Esophagus muscularis mucosa (tissue), 4 donors: ENCODE measurements around the gene E4F1. TPM values are rescaled to one million over a fixed set of nuclear protein-coding genes. Genes with fewer than 3 reads are reported as not detected.

ENCODE experiments used
- DNase-seq: peaks from one replicate; pipeline ENCODE4 v3.0.0-alpha.2; 2017; ENCODE audit errors: extremely low spot score
- H3K27ac ChIP-seq, 4 donors: fragments of 200-600 bp; sonication (generic); replicated peaks in 1 of 4; 1 replicate in 3 of 4; 2 replicates in 1 of 4; pipeline ENCODE4 v1.5.1; 2016 to 2019; ENCODE audit warnings: mild to moderate bottlenecking in 1 of 4
- H3K27me3 ChIP-seq, 4 donors: fragments of 200-600 bp; sonication (generic); one replicate each; pipeline versions ENCODE4 v1.5.1 to v1.6.0; 2016 to 2019
- H3K36me3 ChIP-seq, 4 donors: fragments of 200-600 bp; sonication (generic); one replicate each; pipeline ENCODE4 v1.5.1; 2016 to 2019
- H3K4me1 ChIP-seq, 4 donors: fragments of 200-600 bp; sonication (generic); one replicate each; pipeline ENCODE4 v1.5.1; 2016 to 2019
- H3K4me3 ChIP-seq, 4 donors: fragments of 200-600 bp; sonication (generic); 1 replicate in 2 of 4; 2 replicates in 2 of 4; pipeline ENCODE4 v1.5.1; 2016 to 2019; ENCODE audit warnings: mild to moderate bottlenecking in 4 of 4, moderate library complexity in 1 of 4
- H3K9me3 ChIP-seq, 4 donors: fragments of 200-600 bp; sonication (generic); 1 replicate in 3 of 4; 2 replicates in 1 of 4; pipeline ENCODE4 v1.5.1; 2016 to 2019
- EP300 ChIP-seq: sonication (generic); formaldehyde crosslinking; IDR thresholded peaks from one replicate; pipeline ENCODE4 v1.6.1; 2017; ENCODE audit warnings: antibody characterized with exemption
- POLR2A ChIP-seq: fragments of 450-650 bp; IDR thresholded peaks from one replicate; pipeline ENCODE4 v1.6.1; 2017; ENCODE audit warnings: antibody characterized with exemption, moderate library complexity, mild to moderate bottlenecking, low read depth
- POLR2AphosphoS5 ChIP-seq, 2 donors: sonication (generic); formaldehyde crosslinking; IDR thresholded peaks; one replicate each; pipeline ENCODE4 v1.6.1; 2017; ENCODE audit warnings: antibody characterized with exemption in 2 of 2
- WGBS: methylation state at CpG from one replicate; pipeline ENCODE4 v1.1.5; 2018; 5-methylcytosine and 5-hydroxymethylcytosine counted together
- intact Hi-C: fragments of 100-400 bp; cut with DNase I; formaldehyde crosslinking; loops from one replicate; pipeline ENCODE4 v1.15.1; 2023
- total RNA-seq, 4 donors: library from RNA; depleted of rRNA; stranded (reverse); fragments of >200 nt; gene quantifications; one replicate each; pipeline versions ENCODE4 v1.1.0 to v1.2.1, GENCODE V29; 2016
- TF ChIP-seq, protein P1 (sequence below), 3 experiments: fragments of 200-600 bp in 2 of 3; fragments of 450-650 bp in 1 of 3; sonication (generic) in 2 of 3; IDR thresholded peaks; one replicate each; pipeline ENCODE4 v1.5.1; 2017 to 2019; ENCODE audit warnings: antibody characterized with exemption in 3 of 3, mild to moderate bottlenecking in 2 of 3, moderate library complexity in 1 of 3

Gene E4F1
- total RNA-seq, 4 donors from 2014 or later: 19.1 to 39.7 (median 28.5) TPM

DNA sequence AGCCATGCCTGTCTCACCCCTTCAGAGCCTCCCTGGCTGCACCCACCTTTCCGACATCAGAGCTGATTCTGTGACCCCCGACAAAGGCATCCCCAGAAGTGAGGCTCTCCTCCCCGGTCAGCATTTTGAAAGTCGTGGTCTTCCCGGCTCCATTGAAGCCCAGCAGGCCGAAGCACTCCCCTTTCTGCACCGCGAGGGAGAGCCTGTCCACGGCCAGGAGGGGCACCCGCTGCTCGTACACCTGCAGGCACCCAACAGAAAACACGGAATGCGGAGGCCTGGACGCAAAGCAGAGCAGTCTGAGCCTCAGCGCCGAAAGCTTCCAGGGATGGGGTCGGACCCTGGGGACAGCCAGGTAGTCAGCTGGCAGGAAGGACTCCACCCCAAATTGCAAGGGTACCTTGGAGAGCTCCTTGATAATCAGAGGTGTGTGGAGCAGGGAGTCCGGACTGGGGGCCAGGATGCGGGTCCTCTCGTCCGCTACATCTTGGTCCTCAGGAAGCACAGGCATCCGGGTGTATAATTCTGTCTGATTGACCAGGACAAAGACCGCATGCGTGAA is 57.7 kb downstream of the E4F1 start:
- peaks cover 11 to 92% (median 68%) of the 10 kb centered on the region in 4 donors for H3K36me3 ChIP-seq
- WGBS: 86% methylated on average over 19 of the region's 24 CpGs

DNA sequence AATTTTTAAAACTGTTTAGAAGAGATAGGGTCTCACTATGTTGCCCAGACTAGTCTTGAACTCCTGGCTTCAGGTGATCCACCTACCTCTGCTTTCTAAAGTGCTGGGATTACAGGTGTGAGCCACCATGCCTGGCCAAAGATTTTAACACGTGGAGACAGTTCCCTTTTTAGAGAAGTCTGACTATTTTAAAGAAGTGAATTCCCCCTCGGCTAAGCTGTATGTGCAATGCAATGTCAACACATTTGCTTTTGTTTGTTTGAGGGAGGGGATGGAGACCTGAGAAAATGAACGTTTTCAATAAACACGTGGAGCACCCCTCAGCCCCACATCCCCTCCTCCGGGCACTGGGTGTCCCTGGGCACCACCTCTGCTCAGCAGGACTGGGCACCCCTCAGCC is 58.9 kb downstream of the E4F1 start:
- no peaks in the 10 kb centered on the region for H3K9me3 ChIP-seq
- H3K27me3 ChIP-seq: no peaks in the 10 kb centered on the region
- no peak for DNase-seq
- 73% methylated on average over 5 of the region's 5 CpGs for WGBS
- no peak overlapping the region for H3K27ac ChIP-seq
- H3K36me3 ChIP-seq: peaks cover 13 to 92% (median 76%) of the 10 kb centered on the region in 4 donors
- intact Hi-C loops: no loop called here
- TF ChIP-seq EP300: no peak
- TF ChIP-seq, protein P1, sequence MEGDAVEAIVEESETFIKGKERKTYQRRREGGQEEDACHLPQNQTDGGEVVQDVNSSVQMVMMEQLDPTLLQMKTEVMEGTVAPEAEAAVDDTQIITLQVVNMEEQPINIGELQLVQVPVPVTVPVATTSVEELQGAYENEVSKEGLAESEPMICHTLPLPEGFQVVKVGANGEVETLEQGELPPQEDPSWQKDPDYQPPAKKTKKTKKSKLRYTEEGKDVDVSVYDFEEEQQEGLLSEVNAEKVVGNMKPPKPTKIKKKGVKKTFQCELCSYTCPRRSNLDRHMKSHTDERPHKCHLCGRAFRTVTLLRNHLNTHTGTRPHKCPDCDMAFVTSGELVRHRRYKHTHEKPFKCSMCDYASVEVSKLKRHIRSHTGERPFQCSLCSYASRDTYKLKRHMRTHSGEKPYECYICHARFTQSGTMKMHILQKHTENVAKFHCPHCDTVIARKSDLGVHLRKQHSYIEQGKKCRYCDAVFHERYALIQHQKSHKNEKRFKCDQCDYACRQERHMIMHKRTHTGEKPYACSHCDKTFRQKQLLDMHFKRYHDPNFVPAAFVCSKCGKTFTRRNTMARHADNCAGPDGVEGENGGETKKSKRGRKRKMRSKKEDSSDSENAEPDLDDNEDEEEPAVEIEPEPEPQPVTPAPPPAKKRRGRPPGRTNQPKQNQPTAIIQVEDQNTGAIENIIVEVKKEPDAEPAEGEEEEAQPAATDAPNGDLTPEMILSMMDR (IDR thresholded peaks at IDR 0.05): no peak
- TF ChIP-seq POLR2A: no peak
- TF ChIP-seq POLR2AphosphoS5 (IDR thresholded peaks at IDR 0.05): no peak
- H3K4me1 ChIP-seq: no peaks in the 10 kb centered on the region
- no peak overlapping the region for H3K4me3 ChIP-seq

More for the DNA sequence above, 57.7 kb downstream of the E4F1 start:
- DNase-seq: no peak
- no peak overlapping the region for H3K4me3 ChIP-seq
- no peak overlapping the region for H3K27ac ChIP-seq
- intact Hi-C loops: no loop called here
- no peak for TF ChIP-seq POLR2AphosphoS5 (IDR thresholded peaks at IDR 0.05)
- H3K9me3 ChIP-seq: no peaks in the 10 kb centered on the region
- H3K4me1 ChIP-seq: no peaks in the 10 kb centered on the region
- H3K27me3 ChIP-seq: no peaks in the 10 kb centered on the region

DNA sequence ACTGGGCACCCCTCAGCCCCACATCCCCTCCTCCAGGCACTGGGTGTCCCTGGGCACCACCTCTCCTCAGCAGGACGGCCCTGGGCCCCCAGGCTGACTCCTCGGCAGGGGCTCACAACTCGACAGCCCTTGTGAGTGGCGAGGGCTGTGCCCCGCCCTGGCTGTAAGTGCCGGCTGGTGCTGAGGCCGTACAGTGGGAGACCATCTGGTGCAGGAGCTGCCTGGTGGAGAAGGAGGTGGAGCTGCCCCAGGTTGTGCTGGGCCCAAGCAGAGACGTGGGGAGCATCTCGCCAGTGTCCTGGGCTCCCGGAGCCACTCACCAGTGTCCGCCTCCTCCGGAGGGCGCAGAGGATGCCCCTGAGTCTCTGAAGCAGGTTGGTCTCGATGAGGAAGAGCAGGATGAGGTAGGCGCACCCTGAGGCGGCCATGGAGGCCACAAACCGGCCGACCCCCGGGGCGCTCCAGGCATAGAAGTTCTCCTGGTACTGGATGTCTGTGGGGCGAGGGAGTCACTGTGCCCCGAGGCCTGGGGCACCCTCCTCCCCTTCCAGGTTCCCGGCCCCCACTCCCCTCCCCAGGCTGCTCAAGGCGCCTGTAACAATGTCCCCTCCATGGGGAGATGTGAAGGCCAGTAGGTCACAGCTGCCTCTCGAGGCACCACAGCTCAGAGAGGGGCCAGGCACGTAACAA is 59.6 kb downstream of the E4F1 start:
- WGBS: 88% methylated on average over 16 of the region's 26 CpGs
- no peak overlapping the region for H3K27ac ChIP-seq
- H3K4me3 ChIP-seq: no peak overlapping the region
- DNase-seq: no peak
- H3K36me3 ChIP-seq: peaks cover 11 to 92% (median 74%) of the 10 kb centered on the region in 4 donors
- intact Hi-C loops: no loop called here
- H3K9me3 ChIP-seq: no peaks in the 10 kb centered on the region
- no peaks in the 10 kb centered on the region for H3K4me1 ChIP-seq
- TF ChIP-seq, protein P1 (IDR thresholded peaks at IDR 0.05): no peak
- no peak for TF ChIP-seq EP300
- no peak for TF ChIP-seq POLR2A
- TF ChIP-seq POLR2AphosphoS5 (IDR thresholded peaks at IDR 0.05): no peak
- no peaks in the 10 kb centered on the region for H3K27me3 ChIP-seq

DNA sequence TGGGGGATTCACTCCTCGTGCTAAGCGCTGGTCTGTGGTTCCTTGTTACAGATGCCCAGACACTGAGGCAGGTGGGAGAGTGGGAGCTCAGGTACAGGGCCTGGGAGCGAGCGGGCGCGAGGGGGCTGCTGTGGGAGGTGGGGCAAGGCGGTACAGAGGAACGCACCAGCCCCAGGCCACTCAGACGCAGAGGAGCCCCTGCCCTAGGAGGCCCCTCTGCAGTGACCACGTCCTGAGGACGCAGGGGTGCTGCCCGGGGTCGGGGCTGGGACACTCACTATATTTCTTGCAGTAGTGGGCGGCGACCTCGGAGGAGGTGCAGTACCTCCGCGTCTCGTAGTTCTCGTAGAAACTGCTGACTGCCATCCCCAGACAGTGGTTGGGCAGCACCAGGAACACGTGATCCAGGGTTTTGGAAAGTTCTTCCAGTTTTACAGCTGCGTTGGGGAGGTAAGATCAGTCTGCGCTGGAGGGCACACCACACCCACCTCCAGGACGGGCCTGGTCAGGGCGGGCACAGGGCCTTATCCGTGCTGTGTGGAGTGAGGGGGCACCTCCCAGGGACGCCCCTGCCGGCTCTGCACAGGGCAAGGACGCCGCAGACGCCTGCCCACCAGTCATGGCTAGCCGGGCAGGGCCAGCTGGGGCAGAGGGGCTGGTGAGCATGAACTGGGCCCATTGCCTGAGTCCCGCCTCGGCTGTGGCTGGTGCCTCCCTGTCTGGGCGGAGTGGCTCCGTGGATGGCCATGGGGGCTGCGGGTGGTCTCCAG is 60.8 kb downstream of the E4F1 start:
- Histone ChIP-seq H3K27ac (no peak overlapping the region), H3K9me3 (no peaks in the 10 kb centered on the region), H3K36me3 (peaks cover 11 to 92% (median 77%) of the 10 kb centered on the region in 4 donors), H3K4me3 (no peak overlapping the region), H3K4me1 (no peaks in the 10 kb centered on the region), H3K27me3 (no peaks in the 10 kb centered on the region)
- 89% methylated on average over 20 of the region's 37 CpGs for WGBS
- DNase-seq: no peak
- TF ChIP-seq POLR2AphosphoS5 (IDR thresholded peaks at IDR 0.05) (no peak), POLR2A (no peak), EP300 (no peak)
- TF ChIP-seq, protein P1 (IDR thresholded peaks at IDR 0.05): no peak
- intact Hi-C loops: no loop called here
